ENCODE results near the gene PIK3C2B. TPM values are rescaled to one million over a fixed set of nuclear protein-coding genes. Genes with fewer than 3 reads are reported as not detected.
"Not testable (repeated sequence)": the region's sequence is repeated elsewhere in the genome, so short reads cannot be mapped to it uniquely, and the experiment has no call there.

Gene PIK3C2B
- total RNA-seq, 1 donor from 2014 or later: 29.3 TPM

- peak; percentile 59 for DNase-seq
Observed at GRCh38 chr1:204507317-204508105, 12.9 kb upstream of the PIK3C2B start.

- DNase-seq: peak; percentile 96
Observed at GRCh38 chr1:204506969-204507316, 12.3 kb upstream of the PIK3C2B start.

GRCh38 chr1:204506201-204506968, 11.8 kb upstream of the PIK3C2B start:
- peak; percentile 87 for DNase-seq

GRCh38 chr1:204505674-204506200, 11.1 kb upstream of the PIK3C2B start:
- peak; percentile 42 for DNase-seq

GRCh38 chr1:204503913-204504519, 9.4 kb upstream of the PIK3C2B start:
- DNase-seq: no peak

- DNase-seq: peak; percentile 84
Observed at GRCh38 chr1:204503122-204503912, 8.7 kb upstream of the PIK3C2B start.

- no peak for DNase-seq
Observed at GRCh38 chr1:204502241-204502640, 7.6 kb upstream of the PIK3C2B start.

GRCh38 chr1:204499511-204500468, 5.2 kb upstream of the PIK3C2B start:
- no peak for DNase-seq

- DNase-seq: no peak
Observed at GRCh38 chr1:204498981-204499380, 4.4 kb upstream of the PIK3C2B start.

GRCh38 chr1:204495777-204496176, 1.2 kb upstream of the PIK3C2B start:
- no peak for DNase-seq

GRCh38 chr1:204495078-204495753, 611 bp upstream of the PIK3C2B start:
- no peak for DNase-seq

GRCh38 chr1:204493984-204494280, 673 bp downstream of the PIK3C2B start:
- peak; percentile 85 for DNase-seq

- DNase-seq: no peak
Observed at GRCh38 chr1:204493145-204493983, 1.2 kb downstream of the PIK3C2B start.

- DNase-seq: no peak
Observed at GRCh38 chr1:204491655-204492054, 3.0 kb downstream of the PIK3C2B start.

- DNase-seq: no peak
Observed at GRCh38 chr1:204487256-204487615, 7.4 kb downstream of the PIK3C2B start.

- not testable (repeated sequence) for DNase-seq
Observed at GRCh38 chr1:204486513-204487255, 7.9 kb downstream of the PIK3C2B start.

GRCh38 chr1:204483791-204484190, 10.8 kb downstream of the PIK3C2B start:
- DNase-seq: no peak

- no peak for DNase-seq
Observed at GRCh38 chr1:204480515-204480914, 14.1 kb downstream of the PIK3C2B start.
